HG02973 (cell line): ENCODE data around the gene PIGP.
"Not testable (repeated sequence)": the region's sequence is repeated elsewhere in the genome, so short reads cannot be mapped to it uniquely, and the experiment has no call there.

Experiments used
- ATAC-seq: cut with Tn5 transposase; IDR thresholded peaks from one replicate; pipeline ENCODE4 v1.9.1; 2021; ENCODE audit warnings: moderate library complexity; ENCODE audit not compliant: unreplicated experiment

PIGP gene

DNA sequence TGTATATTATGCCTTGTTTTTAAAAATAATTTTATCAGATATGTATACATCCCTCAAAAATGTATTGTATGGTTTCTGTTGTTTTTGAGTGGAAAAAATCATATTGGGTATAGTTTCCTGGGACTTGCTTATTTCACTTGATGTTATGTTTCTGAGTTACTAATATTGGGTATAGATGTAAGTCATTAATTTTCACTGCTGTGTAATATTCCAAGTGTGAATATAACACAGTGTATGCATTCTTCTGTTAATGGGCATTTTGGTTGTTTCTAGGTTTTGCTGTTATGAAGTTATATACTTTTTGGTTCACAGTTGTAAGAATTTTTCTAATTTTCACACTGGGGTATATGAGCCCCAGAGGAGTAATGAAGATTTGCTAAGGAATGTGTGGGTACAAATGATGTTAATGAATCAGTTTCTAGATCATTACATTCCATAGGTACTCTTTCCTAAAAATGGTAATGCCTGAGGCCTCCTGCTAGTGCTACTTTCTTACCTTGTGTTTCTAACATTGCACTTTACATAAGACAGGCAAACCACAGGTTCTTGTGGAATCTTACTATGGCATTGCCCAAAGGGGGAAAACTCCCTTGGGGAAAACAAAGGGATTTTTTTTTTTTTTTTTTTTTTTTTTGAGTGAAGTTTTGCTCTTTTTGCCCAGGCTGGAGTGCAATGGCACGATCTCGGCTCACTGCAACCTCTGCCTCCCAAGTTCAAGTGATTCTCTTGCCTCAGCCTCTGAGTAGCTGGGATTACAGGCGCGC, 3.4 kb upstream of the PIGP start:
- no peak for ATAC-seq

DNA sequence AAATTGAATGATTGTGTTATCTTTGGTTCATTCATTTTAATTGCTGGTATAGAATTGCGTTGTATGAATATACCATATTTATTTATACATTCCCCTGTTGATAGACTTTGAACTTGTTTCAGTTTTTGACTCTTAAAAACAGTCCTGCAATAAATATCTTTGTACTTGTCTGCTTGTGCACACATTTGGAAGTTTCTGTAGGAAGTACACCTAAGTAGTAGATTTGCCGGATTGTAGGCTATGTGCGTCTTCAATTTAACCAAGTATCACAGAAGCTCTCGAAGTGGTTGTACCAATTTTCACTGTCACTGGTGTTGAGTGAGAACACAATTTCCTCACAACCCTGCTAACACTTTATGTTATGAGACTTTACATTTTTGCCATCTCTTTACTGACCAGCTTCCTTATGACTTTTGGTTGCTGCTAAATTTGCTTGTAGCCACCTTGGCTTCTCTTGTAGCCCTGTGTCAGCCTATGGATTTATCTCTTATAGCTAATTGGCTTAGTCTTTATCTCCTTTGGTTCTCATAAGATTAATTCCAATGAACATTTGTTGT, 2.4 kb upstream of the PIGP start:
- ATAC-seq = no peak

DNA sequence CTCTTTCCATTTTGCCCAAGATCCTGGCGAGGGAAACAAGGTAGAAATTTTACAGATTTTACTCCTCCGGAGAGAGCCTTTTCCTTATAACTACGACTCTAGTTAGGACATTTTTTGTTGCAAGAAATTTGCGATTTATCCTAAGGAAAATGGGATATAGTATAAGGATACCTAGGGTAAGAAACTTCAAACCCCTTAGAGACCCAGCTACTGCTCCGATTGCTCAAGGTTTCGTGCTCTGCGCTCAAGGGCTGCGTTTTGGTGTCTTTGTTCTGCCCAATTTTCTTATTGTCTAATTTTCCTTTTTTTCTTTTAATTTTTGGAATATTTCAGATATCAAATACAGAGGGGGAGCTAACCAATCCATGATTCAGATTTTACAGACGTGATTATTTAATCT, 1.7 kb upstream of the PIGP start:
- ATAC-seq = no peak

DNA sequence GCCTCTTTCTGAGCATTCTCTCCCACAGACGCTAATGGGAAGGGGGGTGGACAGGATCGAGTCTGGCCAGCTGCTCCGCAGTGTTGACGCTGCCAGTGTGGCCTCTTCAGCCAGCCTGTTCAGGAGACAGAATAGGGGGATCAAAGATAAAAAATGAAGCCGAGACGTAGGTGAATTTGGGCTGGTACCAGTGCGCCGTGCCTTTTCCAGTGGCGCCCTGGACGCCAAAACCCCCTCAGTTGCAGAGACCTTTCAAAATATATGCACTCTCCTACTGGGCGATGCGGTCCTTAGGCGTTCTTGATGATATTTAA, 1.3 kb upstream of the PIGP start:
- no peak for ATAC-seq

DNA sequence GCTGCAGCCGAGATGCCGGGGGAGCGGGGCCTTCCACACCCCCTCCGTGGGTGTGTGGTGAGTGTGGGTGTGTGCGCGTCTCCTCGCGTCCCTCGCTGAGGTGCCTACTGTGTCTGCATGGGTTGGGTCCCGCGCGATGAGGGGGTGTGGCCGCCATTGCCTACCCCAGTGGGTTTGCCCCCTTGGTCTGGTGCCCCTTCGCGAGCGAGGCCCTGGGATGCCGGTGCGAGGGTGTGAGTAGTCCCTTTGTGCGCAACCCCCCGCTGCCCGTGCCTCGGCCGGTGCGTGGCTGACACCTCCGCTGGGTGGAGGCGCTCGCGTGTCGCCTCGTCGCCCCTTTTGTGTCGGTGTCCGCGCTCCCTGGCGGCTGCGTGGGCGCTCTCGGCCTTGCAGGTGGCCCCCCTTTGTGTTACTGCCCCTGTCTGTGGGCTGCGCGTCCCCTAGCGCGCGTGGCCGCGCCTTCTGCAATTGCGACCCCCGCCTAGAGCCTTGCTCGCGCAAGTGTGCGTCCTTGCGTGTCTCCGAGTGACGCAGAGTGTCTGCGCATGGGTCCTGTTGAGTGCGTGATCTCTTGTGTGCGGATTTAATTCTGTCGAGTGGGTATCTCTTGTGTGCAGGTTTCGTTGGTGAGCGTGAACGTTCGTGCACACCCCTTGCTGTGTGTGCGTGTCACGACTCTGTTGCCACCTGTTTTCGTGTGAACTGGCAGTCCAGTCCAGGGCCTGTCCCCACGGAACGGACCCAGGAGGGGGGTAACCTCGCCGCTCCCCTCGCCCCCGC, 736 bp upstream of the PIGP start:
- ATAC-seq = peak; percentile 29

DNA sequence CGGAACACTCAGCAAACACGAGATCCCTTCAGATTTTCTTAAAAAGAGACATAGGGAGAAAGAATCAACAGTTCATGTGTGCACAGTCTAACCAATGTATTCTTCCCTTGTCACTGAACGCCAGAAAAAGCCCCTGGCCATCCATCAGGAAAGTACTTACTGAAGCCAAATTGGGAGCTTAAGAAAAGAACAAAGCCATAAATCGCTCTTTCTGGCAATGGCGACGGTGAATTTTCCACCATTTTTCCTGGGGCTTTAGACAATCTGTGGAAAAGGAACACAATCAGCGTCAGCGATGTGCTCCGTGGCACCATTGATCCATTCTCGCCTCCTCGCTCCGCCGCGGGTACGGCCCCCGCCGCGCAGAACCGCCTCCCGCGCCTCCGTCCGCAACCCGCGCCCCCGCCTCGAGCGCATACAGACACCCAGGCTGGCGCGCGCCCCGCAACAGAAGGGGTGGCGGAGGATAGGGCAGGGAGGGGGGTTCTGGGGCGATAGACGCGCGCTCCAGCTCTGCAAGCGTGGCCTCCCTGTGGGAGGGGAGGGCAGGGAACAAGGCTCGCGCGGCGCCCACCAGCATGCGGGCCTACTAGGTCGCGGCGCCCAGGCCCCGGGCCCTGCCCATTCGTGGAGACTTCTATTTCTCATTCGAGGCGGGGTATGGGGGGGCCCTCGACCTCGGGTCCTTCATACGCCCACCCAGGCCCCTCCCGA, 440 bp downstream of the PIGP start:
- ATAC-seq = peak; percentile 33

DNA sequence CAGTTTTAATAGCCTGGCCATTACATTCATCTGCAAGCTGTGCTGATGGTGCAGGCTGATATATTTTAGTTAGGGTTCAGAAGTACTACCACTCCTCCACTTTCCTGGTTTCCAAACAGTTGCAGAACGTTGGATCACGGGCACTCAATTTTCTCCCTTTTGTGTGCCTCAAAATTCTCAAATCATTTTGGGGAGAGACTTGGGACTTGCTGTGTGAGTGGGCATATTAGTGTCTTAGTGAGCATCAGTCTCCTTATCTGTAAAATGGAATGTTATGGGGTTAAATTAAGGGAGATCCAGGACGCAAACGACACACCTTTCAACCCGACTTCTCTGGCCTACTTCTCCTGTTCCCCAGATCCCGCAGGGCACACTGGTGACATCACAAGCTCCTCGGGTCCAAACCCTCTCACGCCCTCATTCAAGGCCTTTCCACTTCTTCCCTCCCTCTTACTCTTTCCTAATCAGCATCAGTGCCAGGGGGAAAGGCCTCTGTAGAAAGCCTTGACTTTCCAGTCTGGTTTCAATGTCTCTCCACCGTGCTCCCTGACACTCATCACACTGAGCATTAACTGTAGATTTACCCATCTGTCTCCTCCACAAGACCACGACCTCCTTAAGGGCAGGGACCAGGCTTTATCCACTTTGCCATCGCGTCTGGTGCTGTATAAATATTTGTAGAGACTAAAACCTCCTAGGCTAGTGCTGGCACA, 1.2 kb downstream of the PIGP start:
- ATAC-seq = no peak

DNA sequence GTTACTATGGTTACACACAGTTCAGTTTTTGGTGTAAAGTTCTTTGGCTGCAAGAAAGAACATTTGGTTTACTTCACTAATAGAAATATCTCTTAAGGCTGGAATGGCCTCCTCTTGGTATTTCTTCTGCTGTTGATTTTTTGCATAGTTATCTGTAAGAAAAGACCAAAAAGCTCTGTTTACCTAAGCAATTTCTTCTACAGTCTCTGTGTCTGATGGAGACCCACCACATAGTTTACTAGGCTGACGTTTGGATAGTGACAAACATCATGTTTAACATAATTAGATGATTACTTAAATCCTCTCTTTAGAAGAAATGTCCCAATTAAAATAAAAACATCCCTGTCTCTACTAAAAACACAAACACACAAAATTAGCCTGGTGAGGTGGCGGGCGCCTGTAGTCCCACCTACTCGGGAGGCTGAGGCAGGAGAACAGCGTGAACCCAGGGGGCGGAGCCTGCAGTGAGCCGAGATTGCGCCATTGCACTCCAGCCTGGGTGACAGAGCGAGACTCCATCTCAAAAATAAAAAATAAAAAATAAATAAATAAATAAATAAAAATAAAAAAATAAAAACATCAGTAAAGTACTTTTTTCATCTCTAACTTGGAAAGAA, 7.2 kb downstream of the PIGP start:
- no peak for ATAC-seq

DNA sequence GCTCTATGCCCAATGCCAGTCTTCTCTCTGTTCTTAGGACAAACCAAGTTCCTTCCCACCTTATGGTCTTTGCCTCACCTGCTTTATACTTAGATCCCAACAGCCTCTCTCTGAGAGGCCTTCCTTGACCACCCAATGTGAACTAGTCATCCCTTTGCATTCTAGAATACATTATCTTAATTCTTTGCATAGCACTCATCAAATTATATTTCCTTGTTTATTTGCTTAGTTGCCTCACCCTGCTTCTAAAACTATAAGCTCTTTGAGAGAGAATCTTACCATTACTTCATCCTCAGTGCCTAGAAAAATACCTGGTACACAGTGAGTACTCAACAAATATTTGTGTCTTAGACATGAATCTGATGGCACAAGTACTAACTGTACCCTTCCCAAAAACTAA, 8.0 kb downstream of the PIGP start:
- no peak for ATAC-seq

DNA sequence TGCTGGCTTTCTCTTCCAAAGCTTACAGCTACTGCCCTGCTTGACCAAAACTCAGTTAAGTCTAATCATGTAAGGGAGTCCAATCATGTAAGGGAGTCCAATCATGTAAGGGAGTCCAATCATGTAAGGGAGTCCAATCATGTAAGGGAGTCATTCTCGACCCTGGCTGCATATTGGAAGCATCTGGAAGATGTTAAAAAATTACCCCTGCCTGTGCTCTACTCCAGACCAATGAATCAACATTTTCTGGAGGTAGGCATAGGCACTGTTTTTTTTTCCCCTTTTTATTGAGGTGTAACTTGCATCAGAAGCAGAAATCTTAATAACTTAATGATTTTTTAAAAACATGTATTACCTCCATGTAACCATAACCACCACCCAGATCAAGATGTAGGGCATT, 9.4 kb downstream of the PIGP start:
- ATAC-seq = no peak

DNA sequence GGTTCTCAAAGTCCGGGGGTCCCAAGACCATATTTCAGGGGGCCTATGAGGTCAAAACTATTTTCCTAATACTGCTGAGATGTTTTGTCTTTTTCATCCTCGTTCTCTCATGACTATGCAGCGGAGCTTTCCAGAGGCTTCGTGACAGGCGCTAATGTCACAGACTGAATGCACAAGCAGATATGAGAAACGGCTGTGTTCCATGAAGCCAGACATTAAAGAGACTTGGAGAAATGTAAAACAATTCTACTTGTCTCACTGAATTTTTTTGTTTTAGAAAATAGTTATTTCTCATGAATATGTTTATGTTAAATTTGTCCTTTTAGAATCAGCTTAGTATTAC, 10.3 kb downstream of the PIGP start:
- ATAC-seq = no peak

DNA sequence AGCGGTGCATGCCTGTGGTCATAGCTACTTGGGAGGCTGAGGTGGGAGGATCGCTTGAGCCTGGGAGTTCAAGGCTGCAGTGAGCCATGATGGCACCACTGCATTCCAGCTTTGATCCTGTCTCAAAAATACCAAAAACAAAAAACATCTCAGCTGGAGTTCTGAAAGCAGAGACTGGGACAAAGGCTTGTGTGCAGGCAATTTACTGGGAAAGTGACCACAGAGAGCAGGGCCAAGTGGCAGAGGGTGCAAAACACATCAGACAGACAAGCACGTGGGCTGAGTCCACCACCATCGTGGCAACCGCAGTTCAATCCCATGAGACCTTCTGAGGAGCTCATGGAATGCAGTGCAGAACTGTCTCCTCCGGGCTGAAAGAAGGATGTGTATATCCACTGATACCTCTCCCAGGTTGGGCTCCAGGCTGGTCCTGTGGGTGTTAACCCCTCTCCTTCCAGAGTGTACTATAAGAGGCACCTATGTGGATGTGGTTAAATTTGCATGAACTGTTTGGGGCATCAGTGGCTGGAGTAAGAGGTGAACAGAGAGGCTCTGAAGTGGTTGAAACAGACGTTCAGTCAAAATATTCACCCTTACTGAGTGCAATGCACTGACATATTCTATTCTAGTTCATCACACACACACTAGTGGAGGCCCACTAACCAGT, 10.8 kb downstream of the PIGP start:
- no peak for ATAC-seq

DNA sequence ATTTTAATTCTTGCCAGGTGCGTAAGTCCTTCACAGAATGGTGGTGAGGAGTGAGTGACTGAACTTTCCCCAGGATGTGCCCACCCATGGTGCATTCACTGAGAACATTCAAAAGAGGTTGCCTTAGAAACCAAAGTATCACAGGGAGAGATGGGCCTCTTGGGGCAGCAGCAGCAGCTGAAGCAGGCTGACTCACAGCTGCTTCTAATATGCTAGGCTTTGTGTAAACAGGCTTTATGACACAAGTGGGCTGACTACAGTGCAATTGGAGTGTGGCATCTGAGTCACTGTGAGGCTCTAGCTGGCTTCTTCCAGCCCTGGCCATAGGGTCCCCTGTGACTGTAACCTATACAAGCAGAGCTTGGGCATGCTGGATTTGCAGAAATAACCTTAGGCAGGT, 12.6 kb downstream of the PIGP start:
- no peak for ATAC-seq

DNA sequence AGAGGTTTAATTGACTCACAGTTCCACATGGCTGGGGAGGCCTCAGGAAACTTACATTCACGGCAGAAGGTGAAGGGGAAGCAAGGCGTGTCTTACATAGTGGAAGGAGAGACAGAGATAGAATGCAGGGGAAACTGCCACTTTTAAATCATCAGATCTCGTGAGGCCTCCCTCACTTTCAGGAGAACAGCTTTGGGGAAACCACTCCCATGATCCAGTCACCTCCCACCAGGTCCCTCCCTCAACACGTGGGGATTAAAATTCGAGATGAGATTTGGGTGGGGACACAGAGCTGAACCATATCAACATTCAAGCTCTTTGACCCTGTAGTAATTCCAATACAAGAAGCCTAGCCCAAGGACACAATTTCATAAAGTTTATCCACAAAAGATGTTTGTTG, 13.7 kb downstream of the PIGP start:
- no peak for ATAC-seq

DNA sequence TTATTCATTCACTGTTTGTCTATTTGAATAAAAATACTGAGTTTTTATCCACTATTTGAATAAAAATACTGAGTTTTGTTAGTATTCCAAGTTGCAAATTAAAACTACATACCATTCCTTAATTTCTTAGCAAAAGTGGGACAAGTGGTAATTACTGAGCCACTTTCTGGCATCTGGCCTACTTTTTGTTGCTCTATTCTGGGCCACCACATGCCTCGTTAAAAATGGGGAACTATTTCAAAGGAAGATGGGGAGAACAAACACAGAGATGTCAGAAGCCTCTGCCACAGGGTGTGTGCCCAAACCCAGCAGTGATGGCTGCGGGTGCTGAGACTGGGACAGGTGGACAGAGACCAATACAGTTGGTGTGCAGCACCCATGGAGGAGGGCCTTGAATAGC, 14.6 kb downstream of the PIGP start:
- ATAC-seq = no peak

DNA sequence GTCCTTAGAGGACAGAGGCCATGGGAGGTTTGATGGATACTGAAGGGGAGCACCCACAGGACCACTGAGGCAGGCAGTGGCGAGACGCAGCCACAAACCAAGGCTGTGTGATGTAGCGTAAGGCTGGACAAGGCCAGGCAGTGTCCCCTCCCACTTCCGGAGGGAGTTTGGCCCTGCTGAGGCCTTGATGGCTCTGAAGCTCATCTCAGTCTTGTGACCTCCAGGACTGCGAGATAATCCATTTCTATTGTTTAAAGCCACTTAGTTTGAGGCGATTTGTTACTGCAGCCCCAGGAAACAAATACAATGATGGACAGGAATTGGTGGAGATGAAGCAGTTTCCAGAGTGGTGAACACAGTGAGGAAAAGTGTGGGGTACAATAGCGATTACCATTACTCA, 15.3 kb downstream of the PIGP start:
- no peak for ATAC-seq

DNA sequence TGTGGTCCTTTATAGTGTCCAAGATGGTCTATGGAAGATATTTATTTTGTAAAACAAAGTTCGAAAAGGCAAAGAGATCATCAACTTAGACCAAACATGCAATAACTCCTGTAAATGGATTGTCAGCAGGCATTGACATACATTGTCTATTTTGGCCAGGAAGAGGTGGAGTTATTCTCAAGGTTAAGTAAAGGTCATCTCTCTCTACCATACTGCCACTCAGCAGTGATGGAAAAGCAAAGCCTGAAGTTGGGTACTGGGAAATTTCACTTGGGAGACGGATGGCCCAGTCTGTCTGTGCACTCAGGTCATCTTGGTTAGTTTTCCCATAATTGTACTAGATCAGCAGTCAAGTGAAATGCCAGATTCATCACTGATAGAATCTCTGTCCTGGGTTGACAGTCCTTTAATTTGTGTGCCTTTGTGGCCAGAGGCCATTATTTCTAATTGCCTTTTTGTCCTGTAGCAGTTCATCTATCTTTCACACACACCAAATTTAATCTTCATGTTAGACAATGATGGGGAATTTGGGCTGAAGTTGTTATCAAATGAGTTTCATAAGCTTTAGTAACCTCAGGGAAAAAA, 17.5 kb downstream of the PIGP start:
- ATAC-seq = no peak

DNA sequence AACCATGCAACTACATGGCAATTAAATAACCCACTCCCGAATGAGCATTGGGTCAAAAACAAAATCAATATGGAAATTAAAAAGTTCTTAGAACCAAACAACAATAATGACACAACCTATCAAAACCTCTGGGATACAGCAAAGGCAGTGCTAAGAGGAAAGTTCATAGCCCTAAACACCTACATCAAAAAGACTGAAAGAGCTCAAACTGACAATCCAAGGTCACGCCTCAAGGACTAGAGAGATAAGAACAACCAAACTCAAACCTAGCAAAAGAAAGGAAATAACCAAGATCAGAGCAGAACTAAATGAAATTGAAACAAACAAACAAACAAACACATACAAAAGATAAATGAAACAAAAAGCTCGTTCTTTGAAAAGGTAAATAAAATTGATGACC, 23.1 kb downstream of the PIGP start:
- ATAC-seq = not testable (repeated sequence)

DNA sequence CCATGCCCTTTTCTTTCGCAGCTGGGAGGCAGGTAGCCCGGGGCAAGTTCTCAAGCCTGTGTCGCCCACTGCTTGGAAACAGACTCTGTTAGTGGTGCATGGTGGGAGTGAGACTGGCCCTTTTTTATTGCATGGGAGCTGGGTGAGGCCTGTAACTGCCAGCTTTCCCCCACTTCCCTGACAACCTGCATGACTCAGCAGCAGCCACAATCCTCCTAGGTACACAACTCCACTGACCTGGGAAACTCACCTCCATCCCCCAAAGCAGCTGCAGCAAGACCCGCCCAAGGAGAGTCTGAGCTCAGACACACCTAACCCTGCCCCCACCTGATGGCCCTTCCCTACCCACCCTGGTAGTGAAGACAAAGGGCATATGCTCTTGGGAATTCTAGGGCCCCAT, 25.8 kb downstream of the PIGP start:
- ATAC-seq = no peak

DNA sequence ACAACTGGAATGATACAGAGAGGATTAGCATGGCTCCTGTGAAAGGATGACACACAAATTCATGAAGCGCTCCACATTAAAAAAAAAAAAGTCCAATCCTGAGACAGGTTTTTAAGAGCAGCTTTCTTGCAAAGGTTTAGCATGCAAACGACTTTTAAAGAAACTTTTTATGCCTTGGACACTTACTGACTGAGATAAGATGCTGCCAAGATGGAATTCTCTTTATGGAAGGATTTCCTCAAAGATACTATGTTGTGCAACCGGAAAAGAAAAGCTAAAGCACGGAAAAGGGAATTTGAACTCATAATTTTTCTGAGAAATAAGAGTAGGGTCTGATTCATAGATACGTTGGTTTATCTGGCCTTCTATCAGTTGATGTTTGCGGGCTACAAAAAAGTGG, 27.3 kb downstream of the PIGP start:
- ATAC-seq = no peak
